HG02623 (cell line): ENCODE measurements around the gene COL6A3.

Experiments used
- ATAC-seq: cut with Tn5 transposase; IDR thresholded peaks from one replicate; pipeline ENCODE4 v1.9.1; 2021; ENCODE audit warnings: moderate library complexity; ENCODE audit not compliant: unreplicated experiment

The COL6A3 gene

GRCh38 chr2:237298151-237299118 lies 115.5 kb downstream of the COL6A3 start:
- no peak for ATAC-seq

GRCh38 chr2:237297421-237298150 lies 116.4 kb downstream of the COL6A3 start:
- ATAC-seq: no peak

GRCh38 chr2:237296756-237297155 lies 117.2 kb downstream of the COL6A3 start:
- ATAC-seq: no peak

DNA sequence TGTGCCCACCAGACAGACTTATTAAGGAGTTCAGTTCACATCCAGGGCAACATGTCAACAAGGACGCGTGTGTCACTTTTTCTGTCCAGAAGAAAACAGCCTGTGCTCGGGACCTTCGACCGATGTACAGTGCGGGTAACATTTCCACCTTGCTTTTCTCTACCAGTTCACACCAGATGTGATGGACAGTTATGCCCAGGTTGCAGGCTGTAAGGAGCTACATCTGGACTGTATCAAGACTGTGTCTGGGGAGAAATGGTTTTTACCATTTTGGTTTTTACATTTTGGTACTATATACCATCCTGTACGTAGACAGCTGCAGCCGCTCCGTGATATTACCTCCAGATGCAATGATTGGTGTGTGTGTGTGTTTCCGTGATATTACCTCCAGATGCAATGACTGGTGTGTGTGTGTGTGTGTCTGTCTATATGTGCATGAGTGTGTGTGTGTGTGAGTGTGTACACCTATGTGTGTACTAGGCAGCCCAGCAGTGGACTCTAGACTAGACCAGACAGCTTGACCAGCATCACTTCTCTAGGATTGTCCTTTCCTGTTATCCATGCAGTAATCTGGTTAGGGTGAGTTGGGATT lies 118.0 kb downstream of the COL6A3 start:
- no peak for ATAC-seq

DNA sequence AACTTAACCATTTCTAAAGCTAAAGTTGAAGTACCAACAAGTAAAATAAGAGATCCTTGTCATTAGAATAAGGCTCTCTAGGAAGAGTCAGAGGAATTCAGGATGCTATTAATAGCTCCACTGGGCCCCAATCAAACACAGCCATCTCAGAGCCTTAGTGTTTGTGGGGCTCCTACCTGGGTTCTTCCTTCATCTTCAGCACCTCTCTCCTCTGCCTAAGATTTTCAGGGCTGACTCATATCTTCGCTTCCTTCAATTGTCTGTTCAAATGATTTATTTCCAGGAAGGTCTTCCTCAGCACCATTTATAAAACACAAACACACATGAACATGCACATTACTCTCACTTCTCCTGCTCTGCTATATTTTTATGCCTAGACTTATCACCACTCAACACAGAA lies 119.5 kb downstream of the COL6A3 start:
- no peak for ATAC-seq

DNA sequence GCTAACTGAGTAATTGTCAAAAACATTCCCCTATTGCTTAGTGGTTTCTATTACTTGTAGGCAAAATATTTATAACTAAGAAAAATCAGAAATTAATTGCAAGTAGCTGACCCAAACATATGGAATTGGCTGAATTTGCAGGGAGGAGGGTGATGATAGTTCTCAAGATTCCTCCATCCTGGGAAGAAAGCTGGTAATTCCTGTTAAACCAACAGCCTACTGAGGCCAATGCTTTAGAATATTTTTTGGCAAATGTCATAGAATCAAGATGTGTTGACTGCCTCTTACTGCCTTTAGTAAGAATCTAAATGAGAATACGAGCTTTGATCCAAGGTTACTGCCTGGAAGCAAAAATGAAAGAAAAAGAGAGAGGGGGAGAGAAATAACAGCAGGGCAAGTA lies 120.0 kb downstream of the COL6A3 start:
- no peak for ATAC-seq

DNA sequence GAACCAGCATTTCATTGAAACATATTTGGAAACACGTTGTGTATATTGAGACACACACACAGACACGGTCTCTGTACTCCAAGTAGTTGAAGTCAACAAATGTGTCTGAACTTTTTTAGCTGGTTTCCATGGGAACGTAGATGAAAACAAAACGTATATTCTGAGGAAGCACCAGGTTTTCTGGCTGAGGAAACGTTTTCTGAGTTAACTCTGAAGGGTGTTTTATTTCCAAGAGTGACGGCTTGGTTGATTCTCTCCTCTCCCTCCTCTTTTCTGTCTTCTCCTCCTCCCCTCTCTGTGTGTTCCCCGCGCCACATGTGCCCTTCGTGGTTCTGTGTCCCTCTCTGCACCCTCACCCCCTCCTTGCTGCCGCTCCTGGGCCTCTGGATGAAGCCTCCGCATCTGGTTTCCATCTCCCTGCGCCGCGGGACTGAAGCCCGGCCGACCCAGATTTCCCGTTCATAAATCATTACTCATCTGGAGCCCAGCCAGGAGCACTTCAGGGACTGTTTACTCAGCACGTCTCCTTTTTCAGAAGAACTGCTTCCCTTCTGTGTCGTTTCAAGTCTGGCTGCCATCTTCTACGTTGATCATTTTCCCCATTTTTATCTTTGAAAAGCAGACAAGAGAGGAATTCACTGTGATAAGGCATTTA lies 122.7 kb downstream of the COL6A3 start:
- no peak for ATAC-seq

DNA sequence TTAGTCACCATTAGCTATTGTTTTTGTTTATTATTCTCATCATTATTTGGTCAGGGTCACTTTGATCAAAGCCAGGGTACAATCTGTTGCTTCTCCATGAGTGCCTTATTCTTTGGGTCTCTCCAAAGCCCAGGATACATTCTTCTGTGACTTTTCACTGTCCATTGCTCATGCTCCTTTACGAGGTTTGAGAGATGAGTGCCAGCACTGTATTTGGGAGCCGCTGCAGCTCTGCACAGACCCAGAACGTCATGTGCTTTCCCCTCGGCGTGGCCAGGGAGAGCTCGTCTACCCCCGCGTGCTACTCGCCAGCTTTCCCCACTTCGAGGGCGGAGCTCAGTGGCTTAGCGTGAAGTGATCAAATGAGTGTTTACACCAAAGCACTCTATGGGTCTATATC lies 123.7 kb downstream of the COL6A3 start:
- ATAC-seq: no peak

- ATAC-seq: no peak
These were observed 124.8 kb downstream of the COL6A3 start for GRCh38 chr2:237289139-237289538.

DNA sequence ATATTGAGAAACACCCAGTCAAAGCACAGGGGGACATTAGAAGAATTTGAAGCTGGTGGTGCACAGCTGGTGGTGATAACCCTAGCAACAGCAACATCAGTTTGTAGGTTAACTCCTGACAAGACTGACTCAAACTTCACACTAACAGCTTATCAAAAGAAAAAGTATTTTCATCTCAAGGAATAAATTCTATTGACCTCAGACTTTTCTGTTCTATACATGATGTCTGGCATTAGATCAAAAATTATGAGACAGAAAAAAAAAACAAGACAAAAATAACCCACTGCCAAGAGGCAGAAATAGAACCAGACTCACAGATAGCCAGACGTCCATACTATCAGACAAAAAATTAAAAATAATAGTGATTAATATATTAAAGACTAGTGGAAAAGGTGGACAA lies 126.1 kb downstream of the COL6A3 start:
- ATAC-seq: no peak

DNA sequence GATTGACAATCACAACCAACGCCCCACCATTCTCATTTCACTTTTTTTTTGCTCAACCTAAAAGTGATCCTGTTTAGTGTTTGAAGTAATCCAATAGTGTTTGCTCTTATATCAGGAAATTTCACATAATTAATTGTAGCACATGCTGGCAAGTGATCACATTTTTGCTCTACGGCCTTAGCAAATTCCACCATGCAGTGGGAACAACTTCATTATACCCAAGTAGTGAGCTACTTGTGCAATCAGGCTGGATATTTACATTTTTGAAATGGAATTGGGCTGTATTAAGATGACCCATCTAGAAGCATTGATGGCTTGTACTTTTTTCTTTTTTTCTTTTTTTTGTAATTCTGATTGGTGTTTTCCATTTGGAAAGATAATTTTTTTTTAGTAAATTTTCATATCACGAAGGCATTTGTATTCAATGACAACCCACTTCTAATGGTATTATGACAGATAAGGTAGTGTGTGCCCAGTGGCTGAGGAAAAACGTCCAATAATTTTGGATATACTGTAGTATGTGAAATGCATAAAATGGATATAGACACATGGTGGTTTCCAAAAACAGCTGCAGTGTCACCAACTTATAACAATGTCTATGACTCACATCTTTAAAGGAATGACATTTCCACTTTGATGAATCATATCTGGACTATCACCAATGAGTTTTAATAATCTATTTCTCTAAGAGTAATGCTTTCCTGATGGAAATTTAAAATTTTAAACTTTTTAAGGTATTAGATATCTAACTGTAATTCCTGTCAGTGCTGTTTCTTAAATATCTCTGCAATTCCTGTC lies 130.6 kb downstream of the COL6A3 start:
- ATAC-seq: no peak

- no peak for ATAC-seq
These were observed 131.3 kb downstream of the COL6A3 start for GRCh38 chr2:237282568-237283128.

- ATAC-seq: no peak
These were observed 132.1 kb downstream of the COL6A3 start for GRCh38 chr2:237281836-237282306.

DNA sequence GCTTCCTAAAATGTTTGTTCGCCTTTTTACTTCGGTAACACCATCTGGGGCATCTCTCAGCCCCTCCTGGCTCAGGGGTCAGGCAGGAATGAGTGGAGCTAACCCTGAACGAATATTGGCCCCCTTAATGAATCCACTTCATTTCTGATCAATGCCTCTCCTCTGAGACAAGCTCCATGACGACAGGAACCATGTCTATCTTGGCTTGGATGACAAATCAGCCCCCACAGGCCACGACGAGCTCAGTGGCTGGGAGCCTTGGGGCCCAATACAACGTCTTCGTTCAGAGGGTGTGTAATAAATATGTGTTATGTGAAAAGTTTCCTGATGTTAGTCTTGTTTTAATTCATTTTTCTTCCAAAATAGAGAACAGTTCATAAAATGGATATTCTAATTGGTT lies 133.0 kb downstream of the COL6A3 start:
- no peak for ATAC-seq

DNA sequence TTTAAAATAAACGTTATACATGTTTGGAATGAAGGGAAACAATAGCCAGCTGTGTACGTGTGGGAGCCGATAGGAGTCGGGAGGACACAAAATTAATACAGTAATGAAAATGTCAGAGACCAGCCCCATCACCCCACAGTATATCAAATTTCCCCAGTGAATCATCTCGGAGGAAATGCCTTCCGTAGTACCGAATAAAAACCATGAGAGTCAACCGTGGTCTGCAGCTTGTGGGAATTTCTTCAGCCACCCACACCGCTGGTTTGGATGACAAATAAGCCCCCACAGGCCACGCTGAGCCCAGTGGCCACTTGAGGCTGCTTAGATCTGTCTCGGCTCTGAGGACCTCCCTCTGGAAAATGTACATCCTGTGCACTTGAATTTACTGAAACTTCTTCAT lies 133.7 kb downstream of the COL6A3 start:
- ATAC-seq: no peak

DNA sequence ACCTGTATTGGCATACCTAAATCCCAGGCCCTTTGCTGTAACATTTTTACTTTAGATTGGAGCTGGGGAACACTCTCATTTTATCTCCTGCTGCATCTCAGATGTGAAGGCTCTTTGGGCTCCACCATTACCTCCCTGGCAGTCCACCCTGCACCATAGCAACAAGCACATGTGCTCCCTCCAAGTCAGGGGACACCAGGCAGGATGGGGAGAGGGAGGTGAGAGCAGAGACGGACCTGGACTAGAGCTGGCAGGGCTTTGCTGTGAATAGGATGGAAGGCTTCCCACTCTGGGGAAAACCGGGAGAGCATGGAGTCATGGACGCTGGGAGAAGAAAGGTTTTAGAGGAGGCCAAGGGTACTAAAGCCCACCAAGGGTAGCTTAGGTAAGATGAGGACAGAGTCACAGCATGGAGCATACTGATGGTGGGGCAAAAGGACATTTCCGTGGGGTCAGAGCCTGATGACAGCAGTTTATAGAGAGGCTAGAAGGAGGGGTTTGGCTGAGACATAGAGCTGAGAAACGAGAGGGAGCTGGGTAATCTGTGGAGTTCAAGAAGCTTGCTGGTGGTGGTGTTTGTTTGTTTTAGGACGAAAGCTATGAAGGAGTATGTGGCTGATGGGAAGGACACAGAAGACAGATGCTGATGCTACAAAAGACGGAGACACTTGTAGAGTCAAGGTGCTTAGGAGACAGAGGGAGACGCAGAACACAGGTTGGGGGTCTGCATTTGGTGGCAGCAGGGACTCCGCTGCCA lies 134.8 kb downstream of the COL6A3 start:
- no peak for ATAC-seq

- no peak for ATAC-seq
These were observed 135.4 kb downstream of the COL6A3 start for GRCh38 chr2:237278568-237278967.

DNA sequence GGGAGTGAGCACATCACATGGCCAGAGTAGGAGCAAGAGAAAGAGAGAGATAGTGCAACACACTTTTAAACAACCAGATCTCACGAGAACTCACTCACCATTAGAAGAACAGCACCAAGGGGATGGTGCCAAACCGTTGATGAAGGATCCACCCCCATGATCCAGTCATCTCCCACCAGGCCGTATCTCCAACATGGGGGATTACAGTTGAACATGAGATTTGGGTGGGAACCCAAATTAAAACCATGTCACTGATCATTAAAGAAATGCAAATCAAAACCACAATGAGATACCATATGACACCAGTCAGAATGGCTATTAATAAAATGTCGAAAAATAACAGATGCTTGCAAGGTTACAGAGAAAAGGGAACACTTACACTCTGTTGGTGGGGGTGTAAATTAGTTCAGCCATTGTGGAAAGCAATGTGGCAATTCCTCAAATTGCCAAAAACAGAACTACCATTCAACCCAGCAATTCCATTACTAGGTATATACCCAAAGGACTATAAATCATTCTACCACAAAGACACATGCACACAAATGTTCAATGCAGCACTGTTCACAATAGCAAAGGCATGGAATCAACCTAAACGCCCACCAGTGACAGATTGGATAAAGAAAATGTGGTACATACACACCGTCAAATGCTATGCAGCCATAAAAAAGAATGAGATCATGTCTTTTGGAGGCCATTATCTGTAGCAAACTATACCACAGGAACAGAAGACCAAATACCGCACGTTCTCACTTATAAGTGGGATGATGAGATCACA lies 137.1 kb downstream of the COL6A3 start:
- no peak for ATAC-seq
